T-helper 17 cell (primary cell): ENCODE results near the gene TM9SF2. TPM values are rescaled to one million over a fixed set of nuclear protein-coding genes. Genes with fewer than 3 reads are reported as not detected.
"Not testable (repeated sequence)": the region's sequence is repeated elsewhere in the genome, so short reads cannot be mapped to it uniquely, and the experiment has no call there.

Experiments
- ATAC-seq: fragments of 150-1000 bp; cut with Tn5 transposase; 2 replicates; pipeline ENCODE4 v1.10.0; 2021; ENCODE audit warnings: mild to moderate bottlenecking, moderate library complexity
- DNase-seq, 3 donors: peaks; one replicate each; pipeline versions ENCODE4 v3.0.0 to v3.0.0-alpha.2; 2020 to 2021
- H3K9me3 ChIP-seq: one replicate; pipeline ENCODE4 v1.7.0; 2013; ENCODE audit warnings: low read length, mild to moderate bottlenecking; ENCODE audit not compliant: control insufficient read depth, poor library complexity, severe bottlenecking
- H3K27ac Mint-ChIP-seq: one replicate; pipeline ENCODE4 v1.8.0; 2022; ENCODE audit warnings: mild to moderate bottlenecking, moderate library complexity, mixed read lengths
- H3K27me3 Mint-ChIP-seq: one replicate; pipeline ENCODE4 v1.8.0; 2022; ENCODE audit warnings: mixed read lengths
- H3K36me3 Mint-ChIP-seq: one replicate; pipeline ENCODE4 v1.8.0; 2022; ENCODE audit warnings: low read depth, mixed read lengths
- H3K4me1 Mint-ChIP-seq: one replicate; pipeline ENCODE4 v1.8.0; 2022; ENCODE audit warnings: mild to moderate bottlenecking, mixed read lengths
- H3K4me3 Mint-ChIP-seq: one replicate; pipeline ENCODE4 v1.8.0; 2022; ENCODE audit warnings: mild to moderate bottlenecking, moderate library complexity, mixed read lengths
- total RNA-seq, 4 donors: library from RNA in 2 of 4; stranded (reverse) in 2 of 4; gene quantifications; one replicate each; pipeline ENCODE4 v1.2.3 and lab custom pipeline; 2022 to 2026

The TM9SF2 gene, protein sequence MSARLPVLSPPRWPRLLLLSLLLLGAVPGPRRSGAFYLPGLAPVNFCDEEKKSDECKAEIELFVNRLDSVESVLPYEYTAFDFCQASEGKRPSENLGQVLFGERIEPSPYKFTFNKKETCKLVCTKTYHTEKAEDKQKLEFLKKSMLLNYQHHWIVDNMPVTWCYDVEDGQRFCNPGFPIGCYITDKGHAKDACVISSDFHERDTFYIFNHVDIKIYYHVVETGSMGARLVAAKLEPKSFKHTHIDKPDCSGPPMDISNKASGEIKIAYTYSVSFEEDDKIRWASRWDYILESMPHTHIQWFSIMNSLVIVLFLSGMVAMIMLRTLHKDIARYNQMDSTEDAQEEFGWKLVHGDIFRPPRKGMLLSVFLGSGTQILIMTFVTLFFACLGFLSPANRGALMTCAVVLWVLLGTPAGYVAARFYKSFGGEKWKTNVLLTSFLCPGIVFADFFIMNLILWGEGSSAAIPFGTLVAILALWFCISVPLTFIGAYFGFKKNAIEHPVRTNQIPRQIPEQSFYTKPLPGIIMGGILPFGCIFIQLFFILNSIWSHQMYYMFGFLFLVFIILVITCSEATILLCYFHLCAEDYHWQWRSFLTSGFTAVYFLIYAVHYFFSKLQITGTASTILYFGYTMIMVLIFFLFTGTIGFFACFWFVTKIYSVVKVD
- total RNA-seq: 10 to 100 TPM; 42.4 to 50.7 TPM
- 107 to 199 reads per million in 2 donors for total RNA-seq (lab: John Stamatoyannopoulos, UW)

DNA sequence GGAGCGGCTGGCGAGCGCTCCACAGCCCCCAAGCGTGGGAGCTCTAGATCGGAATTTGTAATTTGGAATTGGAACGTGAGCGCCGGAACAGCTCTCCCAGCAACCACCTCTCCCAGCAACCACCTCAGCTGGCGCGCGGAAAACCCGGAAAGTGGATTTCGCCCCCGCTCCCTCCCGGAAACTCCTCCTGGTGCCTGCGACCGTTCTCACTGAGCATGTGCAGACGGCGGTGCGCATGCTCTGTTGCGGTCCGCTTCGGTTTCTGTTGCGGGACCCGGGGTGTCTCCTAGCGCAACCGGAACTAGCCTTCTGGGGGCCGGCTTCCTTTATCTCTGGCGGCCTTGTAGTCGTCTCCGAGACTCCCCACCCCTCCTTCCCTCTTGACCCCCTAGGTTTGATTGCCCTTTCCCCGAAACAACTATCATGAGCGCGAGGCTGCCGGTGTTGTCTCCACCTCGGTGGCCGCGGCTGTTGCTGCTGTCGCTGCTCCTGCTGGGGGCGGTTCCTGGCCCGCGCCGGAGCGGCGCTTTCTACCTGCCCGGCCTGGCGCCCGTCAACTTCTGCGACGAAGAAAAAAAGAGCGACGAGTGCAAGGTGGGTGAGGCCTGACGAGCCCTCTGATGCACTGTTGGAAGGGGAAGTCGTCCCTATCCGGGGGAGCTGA lies at the start of gene TM9SF2:
Gene TM9SF2 (plus strand): TSS at position 289 of the 664 bp plus-strand sequence. CDS start 135 bp downstream, at position 424.
- H3K27me3 Mint-ChIP-seq: no peaks in the 10 kb centered on the region
- no peaks in the 10 kb centered on the region for H3K36me3 Mint-ChIP-seq
- peak; percentile 96 to 97 (median 96) for DNase-seq
- peak; percentile 60 for ATAC-seq
- H3K9me3 ChIP-seq: no peaks in the 10 kb centered on the region
- H3K27ac Mint-ChIP-seq: peak within 1 kb of the TSS; percentile 97
- peaks cover 52% of the 10 kb centered on the region for H3K4me1 Mint-ChIP-seq
- peak within 1 kb of the TSS; percentile 98 for H3K4me3 Mint-ChIP-seq

DNA sequence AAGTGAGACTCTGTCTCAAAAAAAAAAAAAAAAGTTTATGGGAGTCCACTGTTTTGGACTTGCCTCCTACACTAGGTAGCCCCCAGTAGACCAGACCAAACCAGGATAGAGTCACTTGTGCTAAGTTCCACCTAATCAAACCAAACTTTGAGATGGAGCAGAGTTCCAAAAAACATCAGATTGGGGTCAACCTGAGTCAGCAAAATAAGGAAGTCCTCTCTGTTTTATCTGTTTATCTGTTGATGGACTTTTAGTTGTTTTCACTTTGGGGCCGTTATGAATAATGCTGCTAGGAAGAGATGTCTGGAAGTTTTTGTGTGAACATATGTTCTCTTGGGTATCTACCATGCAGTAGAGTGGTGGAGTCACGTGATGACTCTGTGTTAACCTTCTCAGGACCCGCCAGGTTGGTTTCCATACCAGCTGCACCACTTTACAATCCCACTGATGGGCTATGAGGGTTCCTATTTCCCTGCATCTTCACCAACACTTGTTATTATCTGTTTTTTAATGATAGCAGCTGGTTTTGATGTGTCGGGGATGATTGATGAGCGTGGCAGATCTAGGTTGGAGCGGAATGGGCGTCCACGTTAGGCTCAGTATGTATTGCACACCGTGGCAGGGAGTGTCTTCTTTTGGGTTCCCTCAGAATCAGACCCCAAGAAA lies 46.6 kb upstream of the TM9SF2 start:
- H3K9me3 ChIP-seq: no peaks in the 10 kb centered on the region
- Mint-ChIP-seq H3K36me3 (peaks cover 8% of the 10 kb centered on the region), H3K4me1 (no peaks in the 10 kb centered on the region), H3K4me3 (no peak overlapping the region), H3K27ac (no peak overlapping the region), H3K27me3 (peaks cover 23% of the 10 kb centered on the region)
- no peak for ATAC-seq
- DNase-seq: no peak

DNA sequence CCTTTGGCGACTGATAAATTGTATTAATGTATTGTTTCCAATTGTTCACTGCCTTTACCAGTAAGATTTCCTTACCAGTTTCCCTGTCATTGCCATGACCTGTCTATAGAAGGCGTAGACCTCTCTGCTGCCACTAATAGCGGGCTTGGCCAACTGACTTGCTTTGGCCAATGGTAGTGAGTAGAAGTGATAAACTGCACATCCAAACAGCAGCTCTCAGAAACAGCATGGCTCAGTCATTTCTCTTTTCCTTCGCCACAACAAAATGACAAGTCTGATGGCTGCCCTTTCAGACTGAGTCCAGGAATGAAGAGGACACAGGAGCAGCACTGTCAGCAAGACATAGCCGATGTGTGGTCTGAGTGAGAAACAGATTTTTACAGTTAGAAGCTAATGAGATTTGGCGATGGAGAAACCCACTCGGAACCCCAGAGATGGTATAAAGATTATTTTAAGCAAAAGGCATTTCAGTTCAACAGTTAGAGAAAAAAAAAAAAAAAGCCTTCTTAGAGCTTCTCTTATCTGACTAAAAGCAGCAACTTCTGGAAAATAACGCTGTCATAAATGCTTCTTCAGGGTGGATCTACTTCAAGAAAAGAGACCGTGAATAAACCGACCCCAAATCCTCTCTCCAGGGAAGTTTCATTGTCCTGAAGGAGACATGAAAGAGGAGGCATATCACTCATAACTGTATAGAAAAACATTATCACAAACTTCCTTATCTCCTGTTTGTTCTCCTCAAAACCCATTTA lies 42.0 kb upstream of the TM9SF2 start:
- Mint-ChIP-seq H3K4me3 (no peak overlapping the region), H3K4me1 (peaks cover 4% of the 10 kb centered on the region), H3K27ac (no peak overlapping the region), H3K36me3 (peaks cover 3% of the 10 kb centered on the region), H3K27me3 (no peaks in the 10 kb centered on the region)
- no peaks in the 10 kb centered on the region for H3K9me3 ChIP-seq
- no peak for DNase-seq
- ATAC-seq: no peak

DNA sequence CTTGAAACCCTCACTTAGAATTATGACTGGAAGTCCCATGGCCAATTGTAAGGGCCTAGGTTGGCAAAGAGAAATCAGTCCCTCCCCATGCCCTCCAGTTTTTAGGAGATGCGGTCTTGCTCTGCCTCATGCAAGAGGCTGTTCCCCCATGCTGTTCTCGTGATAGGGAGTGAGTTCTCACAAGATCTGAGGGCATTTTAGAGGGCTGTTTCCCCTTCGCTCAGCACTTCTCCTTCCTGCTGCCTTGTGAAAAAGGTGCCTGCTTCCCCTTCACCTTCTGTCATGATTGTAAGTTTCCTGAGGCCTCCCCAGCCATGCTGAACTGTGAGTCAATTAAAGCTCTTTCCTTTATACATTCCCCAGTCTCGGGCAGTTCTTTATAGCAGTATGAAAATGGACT lies 40.5 kb upstream of the TM9SF2 start:
- not testable (repeated sequence) for H3K27me3 Mint-ChIP-seq, H3K36me3 Mint-ChIP-seq, H3K4me1 Mint-ChIP-seq, H3K9me3 ChIP-seq, H3K4me3 Mint-ChIP-seq, ATAC-seq, DNase-seq
- peak overlapping the region; percentile 61 for H3K27ac Mint-ChIP-seq

DNA sequence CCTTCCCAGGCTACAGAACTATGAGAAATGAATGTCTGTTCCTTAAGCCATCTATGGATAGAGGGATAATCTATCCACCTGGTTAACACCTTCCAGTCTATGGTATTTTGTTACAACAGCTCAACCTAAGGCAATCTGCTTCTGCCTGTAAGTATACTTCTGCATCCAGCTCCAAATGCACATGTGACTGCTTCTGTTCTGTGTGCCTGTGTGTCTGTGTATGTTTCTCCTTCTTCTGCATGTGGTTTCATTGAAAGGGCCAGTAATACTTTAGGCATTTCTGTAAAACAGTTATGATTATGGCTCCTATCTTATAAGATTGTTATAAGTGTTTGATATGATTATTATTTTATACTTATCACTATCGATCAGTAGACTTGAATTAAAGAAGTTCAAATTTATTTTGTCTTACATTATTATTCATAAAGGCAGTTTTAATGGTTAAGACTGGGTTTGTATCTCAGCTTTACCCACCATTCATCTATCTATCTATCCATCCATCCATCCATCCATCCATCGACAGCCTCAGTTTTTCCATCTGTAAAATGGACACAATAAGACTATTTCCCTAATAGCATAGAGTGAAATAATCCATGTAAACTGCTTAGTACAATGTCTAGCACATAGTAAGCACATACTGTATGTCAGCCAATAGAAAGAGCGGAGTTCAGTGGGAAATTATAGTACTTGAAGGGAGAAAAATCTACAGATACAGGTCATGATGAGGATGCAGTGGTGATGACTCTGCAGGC lies 37.5 kb upstream of the TM9SF2 start:
- H3K9me3 ChIP-seq: no peaks in the 10 kb centered on the region
- H3K27me3 Mint-ChIP-seq: no peaks in the 10 kb centered on the region
- H3K4me1 Mint-ChIP-seq: peaks cover 9% of the 10 kb centered on the region
- ATAC-seq (no peak), DNase-seq (no peak)
- no peak overlapping the region for H3K4me3 Mint-ChIP-seq
- peak overlapping the region; percentile 83 for H3K27ac Mint-ChIP-seq
- no peaks in the 10 kb centered on the region for H3K36me3 Mint-ChIP-seq

DNA sequence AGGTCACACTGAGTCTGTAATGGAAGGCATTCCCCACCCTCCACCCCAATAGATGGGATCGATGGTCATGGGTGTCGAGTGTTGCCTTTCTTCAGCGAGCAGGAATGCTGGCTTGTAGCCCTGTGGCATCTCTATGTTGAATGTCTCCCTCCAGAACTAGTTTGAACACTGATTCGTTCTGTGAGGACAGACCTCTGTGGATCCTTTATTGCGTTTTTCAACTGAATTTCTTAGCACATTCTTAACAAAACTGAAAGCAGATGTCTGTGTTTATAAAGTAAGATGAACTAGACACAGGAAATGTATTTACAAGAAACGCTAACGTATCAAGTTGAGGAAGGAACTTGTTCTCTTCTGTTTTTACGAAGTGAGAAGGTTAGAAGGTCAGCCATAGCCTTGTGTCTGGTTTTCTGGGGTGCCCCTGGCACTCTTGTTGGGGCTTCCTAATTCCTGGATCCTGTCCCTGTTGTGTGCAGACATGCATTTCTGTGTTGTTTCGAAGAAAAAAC lies 36.8 kb upstream of the TM9SF2 start:
- peaks cover 9% of the 10 kb centered on the region for H3K4me1 Mint-ChIP-seq
- H3K9me3 ChIP-seq: no peaks in the 10 kb centered on the region
- ATAC-seq (peak; percentile 21), DNase-seq (no peak)
- H3K4me3 Mint-ChIP-seq: peak overlapping the region; percentile 25
- H3K36me3 Mint-ChIP-seq: peaks cover 2% of the 10 kb centered on the region
- H3K27me3 Mint-ChIP-seq: no peaks in the 10 kb centered on the region
- peak overlapping the region; percentile 83 for H3K27ac Mint-ChIP-seq

DNA sequence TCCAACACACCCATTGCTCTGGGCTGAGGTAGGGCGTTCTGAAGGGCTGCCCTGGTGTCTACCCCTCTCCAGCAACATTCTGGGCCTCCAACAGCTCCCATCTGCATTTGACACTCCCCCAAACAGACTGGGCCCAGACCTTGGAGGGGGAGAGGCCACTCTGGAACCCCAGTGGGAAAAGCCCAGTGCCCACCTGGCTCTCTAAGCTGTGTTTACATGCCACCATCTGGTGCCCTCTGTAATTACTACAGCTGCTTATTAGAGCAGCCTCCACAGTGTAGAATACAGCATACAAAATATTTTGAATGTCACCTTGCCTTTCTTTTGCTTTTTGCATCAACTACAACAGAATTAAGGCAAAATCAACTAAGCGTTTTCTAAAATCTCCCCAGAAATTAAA lies 35.8 kb upstream of the TM9SF2 start:
- DNase-seq (no peak), ATAC-seq (no peak)
- H3K4me1 Mint-ChIP-seq: peaks cover 9% of the 10 kb centered on the region
- H3K4me3 Mint-ChIP-seq: no peak overlapping the region
- H3K27me3 Mint-ChIP-seq: no peaks in the 10 kb centered on the region
- peaks cover 2% of the 10 kb centered on the region for H3K36me3 Mint-ChIP-seq
- no peaks in the 10 kb centered on the region for H3K9me3 ChIP-seq
- peak overlapping the region; percentile 83 for H3K27ac Mint-ChIP-seq

DNA sequence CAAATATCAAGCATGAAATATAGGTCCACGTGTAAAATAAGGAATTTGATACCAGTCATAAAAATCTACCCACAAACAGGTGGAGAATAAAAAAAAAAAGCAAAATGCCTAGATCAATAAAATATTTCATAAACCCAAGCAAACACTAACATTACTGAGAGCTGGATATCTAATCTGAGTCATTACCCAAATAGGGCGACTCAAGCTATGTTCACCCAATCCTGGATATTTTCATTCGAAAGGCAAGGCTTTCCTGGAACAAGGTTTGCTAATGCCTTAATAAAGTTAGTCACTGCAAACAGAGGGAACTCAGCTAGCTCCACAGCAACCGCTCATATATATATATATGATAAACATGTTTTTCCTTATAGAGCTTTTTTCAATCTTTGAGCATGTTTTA lies 33.5 kb upstream of the TM9SF2 start:
- H3K27ac Mint-ChIP-seq: no peak overlapping the region
- DNase-seq: no peak

DNA sequence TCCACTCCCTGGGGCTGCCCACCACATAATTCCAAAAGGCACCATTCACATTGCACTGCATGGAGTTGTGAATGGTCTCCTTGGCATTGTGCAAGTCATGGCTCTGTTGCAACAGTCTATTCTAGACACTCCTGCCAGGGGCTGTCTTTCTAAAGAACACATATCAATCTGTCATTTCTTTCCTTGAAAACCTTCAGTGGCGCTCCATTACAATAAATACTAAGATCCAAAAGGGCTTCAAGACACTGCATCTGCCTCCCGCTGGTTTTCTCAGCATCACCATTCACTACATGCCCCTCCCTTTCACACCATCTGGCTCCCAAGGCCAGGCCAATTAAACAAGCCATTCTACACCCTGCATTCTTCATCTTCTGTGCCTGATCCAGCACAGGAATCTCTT lies 32.2 kb upstream of the TM9SF2 start:
- H3K4me1 Mint-ChIP-seq: peaks cover 13% of the 10 kb centered on the region
- H3K4me3 Mint-ChIP-seq: no peak overlapping the region
- H3K27me3 Mint-ChIP-seq: no peaks in the 10 kb centered on the region
- no peaks in the 10 kb centered on the region for H3K9me3 ChIP-seq
- DNase-seq (no peak), ATAC-seq (no peak)
- H3K36me3 Mint-ChIP-seq: peaks cover 2% of the 10 kb centered on the region
- no peak overlapping the region for H3K27ac Mint-ChIP-seq

More for the DNA sequence above, 33.5 kb upstream of the TM9SF2 start:
- Mint-ChIP-seq H3K4me1 (peaks cover 17% of the 10 kb centered on the region), H3K4me3 (no peak overlapping the region), H3K36me3 (peaks cover 2% of the 10 kb centered on the region), H3K27me3 (no peaks in the 10 kb centered on the region)
- ATAC-seq: no peak
- H3K9me3 ChIP-seq: no peaks in the 10 kb centered on the region

DNA sequence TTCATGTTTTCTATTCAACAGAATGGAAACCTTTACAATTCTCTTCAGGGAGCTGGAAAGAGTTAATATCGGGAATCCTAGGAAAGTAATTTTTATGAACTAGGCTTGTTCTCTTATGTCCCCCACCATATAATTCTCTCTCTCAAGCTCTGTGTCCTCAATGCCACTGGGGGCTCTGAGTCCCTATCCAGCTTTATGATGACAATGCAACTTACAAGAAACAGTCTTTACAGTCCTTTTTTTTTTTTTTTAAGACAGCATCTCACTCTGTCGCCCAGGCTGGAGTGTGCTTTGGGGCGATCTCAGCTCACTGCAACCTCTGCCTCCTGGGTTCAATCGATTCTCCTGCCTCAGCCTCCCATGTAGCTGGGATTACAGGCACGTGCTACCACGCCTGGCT lies 31.2 kb upstream of the TM9SF2 start:
- Mint-ChIP-seq H3K27me3 (no peaks in the 10 kb centered on the region), H3K27ac (no peak overlapping the region), H3K4me3 (no peak overlapping the region), H3K4me1 (peaks cover 7% of the 10 kb centered on the region), H3K36me3 (peaks cover 2% of the 10 kb centered on the region)
- no peak for ATAC-seq
- H3K9me3 ChIP-seq: no peaks in the 10 kb centered on the region
- no peak for DNase-seq

DNA sequence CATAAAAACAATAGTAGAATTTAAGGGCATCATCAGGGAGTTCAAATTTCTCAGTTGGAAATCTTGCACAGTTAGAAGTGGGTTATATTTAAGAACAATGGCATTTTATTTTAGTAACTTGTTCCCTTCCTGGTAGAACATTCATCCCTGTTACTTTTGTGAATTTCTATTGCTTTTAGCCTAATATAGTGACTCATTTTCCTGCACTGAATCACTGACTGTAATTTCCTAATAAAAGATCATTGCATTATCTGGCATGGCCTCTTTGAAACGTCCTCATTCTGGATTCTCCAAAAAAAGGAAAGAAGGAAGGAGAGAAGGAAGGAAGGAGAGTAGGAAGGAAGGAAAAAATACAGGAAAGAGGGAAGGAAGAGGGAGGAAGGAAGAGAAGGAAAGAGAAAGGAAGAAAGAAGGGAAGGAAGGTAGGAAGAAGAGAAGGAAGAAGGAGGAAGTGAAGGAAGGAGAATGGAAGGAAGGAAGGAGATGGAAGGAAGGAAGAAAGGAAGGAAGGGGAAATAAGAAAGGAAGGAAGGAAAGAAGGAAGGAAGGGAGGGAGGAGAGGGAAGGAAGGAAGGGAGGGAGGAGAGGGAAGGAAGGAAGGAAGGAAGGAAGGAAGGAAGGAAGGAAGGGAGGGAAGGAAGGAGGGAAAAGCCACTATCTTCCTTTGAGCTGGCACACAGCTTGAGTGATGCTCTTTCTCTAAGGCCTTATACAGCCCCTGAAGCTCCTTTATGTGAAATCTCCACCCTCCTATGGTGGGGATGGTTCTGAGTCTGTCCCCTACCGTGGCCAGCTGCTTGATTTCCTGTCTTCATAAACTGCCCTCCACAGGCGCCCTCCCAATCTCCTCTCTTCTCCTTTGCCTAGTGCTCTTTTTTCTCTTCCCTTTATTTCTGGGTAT lies 29.8 kb upstream of the TM9SF2 start:
- no peak for ATAC-seq
- Mint-ChIP-seq H3K27me3 (no peaks in the 10 kb centered on the region), H3K27ac (no peak overlapping the region), H3K36me3 (peaks cover 2% of the 10 kb centered on the region), H3K4me3 (no peak overlapping the region), H3K4me1 (peaks cover 7% of the 10 kb centered on the region)
- no peaks in the 10 kb centered on the region for H3K9me3 ChIP-seq
- DNase-seq: no peak
